NCI-H2081 treated with DMSO at 0.1 percent for 48 hours (cell line): ENCODE results near the gene DZIP1.
"Not testable (repeated sequence)": the region's sequence is repeated elsewhere in the genome, so short reads cannot be mapped to it uniquely, and the experiment has no call there.

Source experiments
- DNase-seq: peaks from one replicate; lab custom pipeline; 2025; lab: John Stamatoyannopoulos, UW

Gene DZIP1, protein sequence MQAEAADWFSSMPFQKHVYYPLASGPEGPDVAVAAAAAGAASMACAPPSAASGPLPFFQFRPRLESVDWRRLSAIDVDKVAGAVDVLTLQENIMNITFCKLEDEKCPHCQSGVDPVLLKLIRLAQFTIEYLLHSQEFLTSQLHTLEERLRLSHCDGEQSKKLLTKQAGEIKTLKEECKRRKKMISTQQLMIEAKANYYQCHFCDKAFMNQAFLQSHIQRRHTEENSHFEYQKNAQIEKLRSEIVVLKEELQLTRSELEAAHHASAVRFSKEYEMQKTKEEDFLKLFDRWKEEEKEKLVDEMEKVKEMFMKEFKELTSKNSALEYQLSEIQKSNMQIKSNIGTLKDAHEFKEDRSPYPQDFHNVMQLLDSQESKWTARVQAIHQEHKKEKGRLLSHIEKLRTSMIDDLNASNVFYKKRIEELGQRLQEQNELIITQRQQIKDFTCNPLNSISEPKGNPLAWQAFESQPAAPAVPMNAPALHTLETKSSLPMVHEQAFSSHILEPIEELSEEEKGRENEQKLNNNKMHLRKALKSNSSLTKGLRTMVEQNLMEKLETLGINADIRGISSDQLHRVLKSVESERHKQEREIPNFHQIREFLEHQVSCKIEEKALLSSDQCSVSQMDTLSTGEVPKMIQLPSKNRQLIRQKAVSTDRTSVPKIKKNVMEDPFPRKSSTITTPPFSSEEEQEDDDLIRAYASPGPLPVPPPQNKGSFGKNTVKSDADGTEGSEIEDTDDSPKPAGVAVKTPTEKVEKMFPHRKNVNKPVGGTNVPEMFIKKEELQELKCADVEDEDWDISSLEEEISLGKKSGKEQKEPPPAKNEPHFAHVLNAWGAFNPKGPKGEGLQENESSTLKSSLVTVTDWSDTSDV

DNA sequence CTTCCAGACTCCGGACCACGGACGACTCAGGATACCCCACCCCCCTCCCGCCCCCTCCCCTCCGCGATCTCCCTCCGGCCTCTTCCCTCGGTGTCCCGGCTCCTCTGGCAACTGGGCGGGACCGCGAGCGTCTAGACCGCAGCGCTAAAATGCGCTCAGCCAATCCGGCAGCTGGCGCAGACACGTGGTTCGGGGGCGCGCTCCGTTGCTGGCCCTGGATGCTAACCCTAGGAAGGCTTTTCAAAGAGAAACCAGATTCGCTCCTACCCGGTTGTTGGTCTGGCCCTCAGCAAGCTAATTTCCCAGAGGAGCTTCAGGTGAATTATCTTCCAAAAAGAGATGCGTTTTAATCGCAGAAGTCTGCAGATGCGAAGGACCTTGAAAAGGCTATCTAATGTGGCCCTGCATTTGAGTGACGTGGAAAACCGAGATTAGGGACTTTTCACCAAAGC, at the start of gene DZIP1:
TSS of gene DZIP1 (minus strand) at position 106 of the 452 bp plus-strand sequence. CDS start 2,677 bp downstream, outside the sequence.
- DNase-seq, result peak; percentile 19

DNA sequence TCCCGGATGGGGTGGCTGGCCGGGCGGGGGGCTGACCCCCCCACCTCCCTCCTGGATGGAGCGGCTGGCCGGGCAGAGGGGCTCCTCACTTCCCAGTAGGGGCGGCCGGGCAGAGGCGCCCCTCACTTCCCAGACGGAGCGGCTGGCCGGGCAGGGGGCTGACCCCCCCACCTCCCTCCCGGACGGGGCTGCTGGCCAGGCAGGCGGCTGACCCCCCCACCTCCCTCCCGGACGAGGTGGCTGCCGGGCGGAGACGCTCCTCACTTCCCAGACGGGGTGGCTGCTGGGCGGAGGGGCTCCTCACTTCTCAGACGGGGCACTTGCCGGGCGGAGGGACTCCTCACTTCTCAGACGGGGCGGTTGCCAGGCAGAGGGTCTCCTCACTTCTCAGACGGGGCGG, 46.5 kb upstream of the DZIP1 start:
- DNase-seq, result not testable (repeated sequence)

DNA sequence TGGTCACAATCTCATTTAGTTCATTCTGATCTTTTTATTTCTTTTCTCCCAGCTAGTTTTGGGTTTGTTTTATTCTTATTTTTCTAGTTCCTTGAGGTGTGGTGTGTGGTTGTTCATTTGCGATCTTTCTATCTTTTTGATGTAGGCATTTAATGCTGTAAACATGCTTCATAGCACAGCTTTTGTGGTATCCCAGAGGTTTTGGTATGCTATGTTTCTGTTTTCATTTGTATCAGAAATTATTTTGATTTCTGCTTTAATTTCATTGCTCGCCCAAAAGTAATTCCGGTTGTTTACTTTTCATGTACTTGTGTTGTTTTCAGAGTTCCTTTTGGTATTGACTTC, 45.0 kb upstream of the DZIP1 start:
- no peak for DNase-seq

DNA sequence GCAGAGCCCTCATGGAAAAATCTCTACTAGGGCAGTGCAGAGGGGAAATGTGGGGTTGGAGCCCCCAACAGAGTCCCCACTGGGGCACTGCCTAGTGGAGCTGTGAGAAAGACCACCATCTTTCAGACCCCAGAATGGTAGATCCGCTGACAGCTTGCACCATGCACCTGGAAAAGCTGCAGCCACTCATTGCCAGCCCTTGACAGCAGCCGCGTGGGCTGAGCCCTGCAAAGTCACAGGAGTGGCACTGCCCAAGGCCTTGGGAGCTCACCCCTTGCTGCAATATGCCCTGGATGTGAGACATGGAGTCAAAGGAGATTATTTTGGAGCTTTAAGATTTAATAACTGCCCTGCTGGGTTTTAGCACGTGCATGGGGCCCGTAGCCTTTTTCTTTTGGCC, 40.5 kb upstream of the DZIP1 start:
- DNase-seq, result not testable (repeated sequence)

DNA sequence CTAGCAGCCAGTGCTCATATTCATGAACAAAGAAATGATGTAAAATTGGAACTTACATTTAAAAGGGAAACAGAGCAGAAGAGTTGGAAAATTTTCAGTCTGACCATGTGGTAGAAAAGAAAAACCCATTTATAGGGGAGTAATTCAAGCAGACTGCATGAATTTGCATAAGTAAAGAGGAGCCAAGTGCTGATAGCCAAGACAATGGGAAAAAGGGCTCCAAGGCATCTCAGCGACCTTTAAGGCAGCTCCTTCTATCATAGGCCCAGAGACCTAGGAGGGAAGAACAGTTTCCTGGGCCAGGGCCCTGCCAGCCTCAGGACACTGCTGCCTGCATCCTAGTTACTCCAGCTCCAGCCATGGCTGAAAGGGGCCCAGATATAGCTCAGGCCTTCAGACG, 39.9 kb upstream of the DZIP1 start:
- DNase-seq, result no peak

DNA sequence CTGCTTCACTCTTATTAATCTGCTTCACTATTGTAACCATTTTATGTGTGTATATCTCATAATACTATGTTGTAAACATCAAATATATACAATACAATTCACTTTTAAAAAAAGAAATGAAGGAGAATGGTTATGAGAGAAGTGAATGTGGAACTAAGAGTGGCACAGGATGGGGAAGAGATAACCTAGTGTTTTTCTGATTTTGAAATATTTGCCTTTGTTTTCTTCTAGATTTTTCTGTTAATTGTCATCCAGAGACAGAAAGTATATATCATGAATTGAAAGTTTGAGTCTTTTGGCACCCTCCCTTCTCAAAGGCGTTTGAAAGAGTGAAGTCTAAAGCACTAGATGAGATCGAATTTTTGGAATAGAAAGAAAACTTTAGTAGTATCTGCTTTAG, 35.2 kb upstream of the DZIP1 start:
- DNase-seq, result no peak

DNA sequence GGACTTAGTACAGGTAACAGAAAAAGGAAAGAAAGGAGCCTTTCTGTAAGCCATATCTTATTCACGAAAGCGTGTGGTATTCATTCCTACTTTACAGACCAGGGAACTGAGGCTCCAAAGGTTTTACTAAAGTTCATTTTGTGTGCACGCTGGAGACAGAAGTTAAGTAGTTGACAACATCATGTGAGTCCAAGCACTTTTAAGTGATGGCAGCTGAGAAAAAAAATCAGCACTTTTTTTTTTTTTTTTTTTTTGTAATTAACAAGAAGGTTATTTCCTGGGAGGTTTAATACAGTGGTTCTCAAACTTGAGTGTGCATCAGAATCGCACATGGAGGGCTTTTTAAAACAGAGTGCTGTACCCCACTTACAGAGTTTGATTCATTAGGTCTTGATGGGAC, 34.5 kb upstream of the DZIP1 start:
- DNase-seq, result no peak

DNA sequence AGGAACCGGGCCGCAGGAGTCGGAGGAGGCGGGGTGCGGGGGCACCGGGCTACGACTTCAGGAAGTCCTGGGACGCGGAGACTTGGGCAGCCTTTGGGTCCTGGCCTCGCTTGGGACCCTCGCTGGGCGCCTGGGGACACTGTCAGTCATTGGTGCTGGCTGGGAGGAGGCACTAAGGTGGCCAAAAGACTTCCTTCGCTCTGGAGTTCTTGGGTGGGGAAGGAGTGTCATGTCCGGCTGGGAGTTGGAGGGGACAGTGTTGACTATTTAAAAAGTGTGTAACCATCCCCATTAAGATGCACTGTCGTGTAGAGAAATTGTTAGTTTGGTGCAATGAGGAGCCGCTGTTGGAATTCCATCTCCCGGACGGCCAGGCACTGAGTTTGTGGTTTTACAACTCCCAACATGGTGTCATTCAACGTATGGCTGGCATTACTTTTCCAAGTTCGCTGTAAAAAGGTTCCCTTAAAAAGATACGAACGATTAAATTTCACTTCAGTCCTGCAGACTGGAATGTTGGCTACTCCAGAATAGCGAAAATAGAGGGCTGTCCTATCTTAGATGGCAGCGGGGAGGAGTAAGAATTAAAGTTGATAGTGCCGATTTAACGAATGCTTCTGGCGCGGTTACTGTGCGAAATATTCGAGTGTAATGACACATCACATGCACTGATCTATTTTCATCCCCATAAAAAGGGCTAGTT, 33.2 kb upstream of the DZIP1 start:
- no peak for DNase-seq

DNA sequence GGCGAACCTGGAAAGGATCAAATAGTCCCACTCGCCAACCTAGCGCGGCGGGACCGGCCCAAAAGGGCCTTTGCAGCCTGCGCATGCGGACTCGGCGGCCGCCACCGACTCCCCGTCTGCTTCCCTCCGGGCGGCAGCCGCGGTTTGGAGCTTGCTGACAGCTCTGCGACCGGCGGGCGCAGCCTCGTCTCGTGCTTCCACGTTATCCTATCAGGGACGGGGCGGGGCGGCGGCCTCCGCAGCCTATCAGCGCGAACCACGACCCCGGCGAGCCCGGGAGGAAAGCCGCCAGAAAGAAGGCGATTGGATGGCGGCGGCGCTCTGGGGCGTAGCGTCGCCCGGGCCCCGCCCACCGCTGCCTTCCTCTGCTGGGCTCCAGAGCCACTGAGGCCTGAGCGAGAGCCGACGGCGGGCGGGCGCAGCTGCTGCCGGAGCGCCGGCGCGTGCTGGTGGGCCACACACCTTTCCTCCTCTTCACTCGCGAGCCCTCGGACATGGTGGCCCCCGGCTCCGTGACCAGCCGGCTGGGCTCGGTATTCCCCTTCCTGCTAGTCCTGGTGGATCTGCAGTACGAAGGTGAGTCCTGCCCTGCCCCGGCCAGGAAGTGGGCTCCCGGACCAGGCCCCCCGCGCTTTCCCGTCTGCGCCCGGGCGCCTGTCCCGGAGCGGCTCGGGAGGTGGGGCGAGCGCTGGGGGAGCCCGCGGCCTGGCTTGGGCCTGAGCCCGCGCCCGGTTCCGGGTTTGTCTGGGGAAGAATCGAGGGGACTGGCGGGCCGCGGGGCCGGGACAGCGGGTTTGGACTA, 32.5 kb upstream of the DZIP1 start, which contains the start of gene DNAJC3:
TSS of gene DNAJC3 (plus strand) at position 378 of the 802 bp plus-strand sequence. CDS start at position 495, 117 bp downstream.
- DNase-seq, result peak; percentile 75

DNA sequence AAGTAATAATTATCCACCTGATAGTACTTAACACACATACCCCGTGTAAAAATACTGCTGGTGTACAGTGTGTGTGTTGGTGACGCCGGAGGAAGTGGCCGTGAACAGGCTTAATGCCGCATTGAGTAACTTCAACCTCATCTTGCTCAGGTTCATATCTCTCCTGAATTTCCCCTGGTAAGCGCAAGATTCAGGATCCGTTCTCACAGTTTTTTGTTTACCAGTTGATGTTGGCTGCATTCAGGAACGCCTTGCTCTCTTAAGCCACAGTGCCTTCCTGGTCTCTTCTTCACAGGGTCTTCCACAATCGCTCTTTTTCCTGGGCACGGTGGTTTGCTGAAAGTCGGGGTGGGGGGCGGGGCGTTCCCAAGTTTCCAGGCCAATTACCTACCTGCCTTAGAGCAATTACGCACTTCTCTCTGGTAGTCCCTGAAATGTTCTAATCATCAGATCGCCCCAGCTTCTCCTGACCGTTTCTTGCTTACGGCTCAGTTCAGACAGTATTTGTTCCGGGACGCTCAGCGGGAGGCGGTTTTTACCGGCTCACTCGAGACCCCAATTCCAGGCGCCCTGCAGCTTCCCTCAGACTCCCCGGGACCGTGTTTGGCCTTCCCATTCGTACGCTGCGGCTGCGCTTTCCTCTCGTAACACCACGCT, 31.7 kb upstream of the DZIP1 start:
- DNase-seq, result no peak

DNA sequence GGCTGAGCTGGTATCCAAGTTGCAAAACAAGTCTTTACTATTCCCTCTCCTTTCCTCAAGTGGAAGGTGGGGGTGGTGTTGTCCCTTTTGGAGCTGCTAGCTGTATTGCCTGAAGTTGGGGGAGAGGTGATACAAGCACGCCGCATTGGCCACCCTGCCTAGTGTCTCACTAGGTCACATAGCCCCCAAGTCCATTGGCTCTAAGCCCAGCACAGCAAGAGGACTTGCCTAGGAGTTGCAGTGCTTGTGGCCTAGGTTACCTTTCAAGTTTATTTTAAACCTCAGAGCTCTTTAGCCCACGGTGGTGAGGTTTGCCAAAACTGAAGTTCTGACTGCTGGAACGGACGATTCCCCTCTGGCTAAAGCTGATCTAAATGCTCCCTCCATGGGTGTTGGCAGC, 27.1 kb upstream of the DZIP1 start:
- no peak for DNase-seq

DNA sequence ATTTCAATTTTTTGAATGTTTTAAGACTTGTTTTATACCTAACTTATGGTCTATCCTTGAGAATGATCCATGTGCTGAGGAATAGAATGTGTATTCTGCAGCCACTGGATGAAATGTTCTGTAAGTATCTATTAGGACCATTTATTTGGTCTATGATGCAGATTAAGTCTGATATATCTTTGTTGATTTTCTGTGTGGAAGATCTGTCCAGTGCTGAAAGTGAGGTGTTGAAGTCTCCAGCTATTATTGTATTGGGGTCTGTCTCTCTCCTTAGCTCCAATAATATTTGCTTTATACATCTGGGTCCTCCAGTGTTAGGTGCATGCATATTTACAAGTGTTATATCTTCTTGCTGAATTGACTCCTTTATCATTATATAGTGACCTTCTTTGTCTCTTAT, 22.7 kb upstream of the DZIP1 start:
- DNase-seq, result not testable (repeated sequence)

DNA sequence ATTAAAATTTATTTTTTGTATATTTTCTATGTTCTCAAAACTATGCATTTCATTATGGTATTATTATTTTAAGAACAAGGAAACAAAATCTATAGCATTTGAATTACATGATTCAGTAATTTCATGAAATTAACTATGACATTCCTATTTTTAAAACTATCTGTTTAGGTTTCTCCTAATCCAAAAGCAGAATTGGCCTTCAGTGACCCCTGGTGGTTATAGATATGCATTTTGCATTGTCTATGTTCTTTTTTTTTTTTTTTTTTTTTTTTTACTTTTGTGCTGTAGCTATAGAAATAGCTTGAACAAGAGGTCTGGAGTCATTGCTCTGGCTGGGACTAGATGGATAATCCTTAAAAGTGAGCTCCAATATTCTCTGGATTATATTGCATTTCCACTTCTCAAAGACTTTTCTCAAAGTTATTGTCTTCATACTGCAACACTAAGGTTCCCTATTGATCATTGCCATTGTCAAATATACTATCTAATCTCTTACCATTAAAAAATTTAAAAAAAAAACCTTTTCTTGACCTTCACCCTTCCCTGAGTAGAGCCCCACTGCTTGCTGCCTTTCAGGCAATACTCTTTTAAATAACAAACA, 16.6 kb upstream of the DZIP1 start:
- DNase-seq, result no peak

DNA sequence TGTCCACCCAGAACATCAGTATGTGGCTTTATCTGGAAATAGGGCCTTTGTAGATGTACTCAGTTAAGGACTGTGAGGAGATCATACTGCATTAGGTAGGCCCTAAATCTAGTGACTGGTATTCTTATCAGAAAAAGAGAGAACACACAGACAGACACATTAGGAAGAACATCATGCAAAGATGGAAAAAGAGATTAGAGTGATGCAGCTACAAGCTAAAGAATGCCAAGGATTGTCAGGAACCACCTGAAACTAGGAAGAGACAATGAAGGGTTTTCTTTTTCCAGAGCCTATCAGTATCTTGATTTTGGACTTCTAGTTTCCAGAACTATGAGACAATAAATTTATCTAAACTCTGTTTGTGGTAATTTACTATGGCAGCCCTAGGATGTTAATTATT, 15.0 kb upstream of the DZIP1 start:
- DNase-seq, result no peak

DNA sequence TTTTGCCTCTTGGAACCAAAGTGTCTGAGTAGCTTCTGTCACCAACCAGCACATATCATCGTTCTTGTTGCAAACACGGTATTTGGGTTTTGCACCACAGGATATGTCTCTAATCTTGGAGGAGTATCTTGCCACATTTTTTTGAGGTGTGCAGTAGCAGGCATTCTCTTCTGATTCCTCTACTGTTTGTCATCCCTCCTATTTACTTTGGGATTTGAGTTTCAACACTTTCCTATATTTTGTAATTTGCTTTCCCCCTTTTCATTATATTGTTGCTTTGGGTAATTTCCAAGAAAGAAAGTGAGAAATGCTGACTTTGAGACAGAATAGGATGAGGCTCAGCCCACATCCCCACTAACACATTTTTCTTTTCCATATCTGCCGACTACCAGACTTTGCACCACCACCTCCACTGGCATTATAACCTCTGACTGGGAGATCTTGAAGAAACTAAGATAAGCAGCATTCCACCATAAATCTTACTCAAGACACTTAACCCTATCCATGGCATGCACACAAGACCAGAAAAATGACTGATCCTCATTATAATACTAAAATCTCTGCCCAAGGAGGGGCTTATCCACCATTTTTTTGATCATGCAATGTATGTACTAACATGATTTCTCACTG, 12.0 kb upstream of the DZIP1 start:
- no peak for DNase-seq

DNA sequence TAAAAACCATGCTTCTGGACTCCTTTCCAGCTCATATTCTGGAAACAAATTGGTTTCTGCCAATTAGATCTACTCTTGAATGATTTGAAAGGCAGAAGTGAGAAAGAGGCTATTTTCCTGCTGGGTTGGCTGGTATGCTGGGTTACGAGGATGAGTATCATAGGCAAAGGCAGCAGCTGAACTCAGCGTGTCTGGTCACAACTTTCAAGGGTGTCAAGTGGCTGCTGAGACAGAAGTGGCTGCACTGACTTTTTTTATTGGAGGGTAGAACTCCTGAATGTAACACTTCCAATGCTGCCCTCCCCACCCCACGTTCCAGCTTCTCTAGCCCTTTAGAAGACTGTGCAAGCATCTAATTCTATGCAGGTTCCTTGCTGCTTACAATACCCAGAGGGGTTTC, 8.3 kb upstream of the DZIP1 start:
- DNase-seq, result no peak

DNA sequence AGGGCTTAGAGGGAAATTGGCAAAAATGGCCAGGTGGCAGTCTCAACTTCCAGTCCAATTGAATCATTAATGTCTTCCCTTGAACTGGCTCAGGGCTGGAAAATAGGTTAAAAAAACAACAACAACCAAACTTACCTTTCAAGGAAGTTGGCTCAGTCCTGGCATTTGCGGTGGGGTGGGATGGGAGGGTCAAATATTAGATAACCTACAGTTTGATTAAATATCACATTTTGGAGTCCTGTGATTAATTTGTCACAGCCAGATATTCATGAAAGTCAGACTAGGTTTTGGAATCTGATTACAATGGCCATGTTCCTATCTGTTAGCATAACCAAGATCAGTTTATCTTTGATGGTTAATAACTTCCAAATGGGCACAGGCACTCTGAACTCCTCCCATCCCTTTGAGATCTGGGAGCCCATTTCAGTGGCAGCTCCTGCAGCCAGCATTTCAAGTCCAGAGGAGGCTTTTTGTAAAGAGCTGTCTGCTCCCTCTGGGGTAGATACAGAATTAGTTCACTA, 7.8 kb upstream of the DZIP1 start:
- no peak for DNase-seq

DNA sequence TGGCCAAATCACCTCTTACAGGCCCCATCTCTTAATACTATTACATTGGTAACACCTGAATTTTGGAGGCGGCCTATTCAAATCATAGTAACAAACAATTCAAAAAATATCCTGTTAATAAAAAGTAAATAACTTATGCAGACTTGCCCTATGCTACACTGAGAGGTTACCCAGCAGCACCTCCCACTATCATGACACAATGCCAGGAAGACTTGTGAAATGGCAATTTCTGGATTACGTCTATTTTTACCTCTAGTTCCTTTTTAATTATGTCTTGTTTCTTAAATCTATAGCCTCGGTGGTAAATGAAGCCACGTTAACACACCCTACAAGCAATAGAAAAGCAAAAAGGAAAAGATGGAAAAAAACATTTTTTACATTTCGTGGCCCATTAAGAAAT, 6.2 kb upstream of the DZIP1 start:
- DNase-seq, result no peak

DNA sequence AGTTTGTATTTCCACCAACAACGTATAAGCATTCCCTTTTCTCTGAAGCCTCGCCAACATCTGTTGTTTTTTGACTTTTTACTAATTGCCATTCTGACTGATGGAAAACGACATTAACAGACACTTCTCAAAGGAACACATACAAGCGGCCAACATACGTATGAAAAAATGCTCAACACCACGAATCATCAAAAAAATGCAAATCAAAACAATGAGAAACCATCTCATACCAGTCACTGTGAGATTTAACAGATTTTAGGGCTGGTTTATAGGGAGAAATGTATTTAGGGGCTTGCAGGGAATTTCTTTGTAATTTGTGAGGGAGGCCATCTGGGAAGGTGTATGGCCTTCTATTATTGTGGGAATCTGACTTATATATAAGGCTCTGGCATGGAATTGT, 2.8 kb upstream of the DZIP1 start:
- DNase-seq, result no peak
